HL-60 (cell line): Measurements from ENCODE around the gene CNTNAP2.

ENCODE experiments used
- POLR2AphosphoS5 ChIP-seq: IDR thresholded peaks from 2 replicates; pipeline ENCODE4 v1.6.1; 2012; ENCODE audit warnings: low read depth
- TF ChIP-seq, protein P1 (sequence below): IDR thresholded peaks from one replicate; pipeline ENCODE4 v1.5.1; 2011; ENCODE audit warnings: low read length, control low read depth, inconsistent platforms; ENCODE audit not compliant: insufficient read depth
- TF ChIP-seq, protein P2 (sequence below): IDR thresholded peaks from 2 replicates; pipeline ENCODE4 v1.6.1; 2012; ENCODE audit warnings: low read depth; ENCODE audit not compliant: insufficient replicate concordance

DNA sequence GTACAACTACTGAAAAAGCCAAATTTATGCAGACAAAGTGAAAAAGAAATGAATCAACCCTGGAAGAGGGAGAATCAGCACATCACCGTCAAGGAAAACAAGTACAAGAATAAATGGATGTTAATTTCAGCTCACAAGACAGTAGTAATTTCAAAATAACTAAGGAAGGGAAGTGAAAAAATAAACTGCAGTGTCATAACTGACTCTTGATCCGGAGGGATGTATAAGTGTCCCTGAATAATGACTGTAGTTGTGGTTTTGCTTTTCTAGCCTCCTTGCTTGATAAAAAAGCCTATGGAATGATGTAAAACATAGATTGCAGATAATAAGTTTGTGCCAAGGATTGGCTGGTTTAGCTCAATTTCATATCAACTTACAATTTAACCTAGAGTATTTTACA, 1752.9 kb downstream of the CNTNAP2 start:
- TF ChIP-seq, protein P1, sequence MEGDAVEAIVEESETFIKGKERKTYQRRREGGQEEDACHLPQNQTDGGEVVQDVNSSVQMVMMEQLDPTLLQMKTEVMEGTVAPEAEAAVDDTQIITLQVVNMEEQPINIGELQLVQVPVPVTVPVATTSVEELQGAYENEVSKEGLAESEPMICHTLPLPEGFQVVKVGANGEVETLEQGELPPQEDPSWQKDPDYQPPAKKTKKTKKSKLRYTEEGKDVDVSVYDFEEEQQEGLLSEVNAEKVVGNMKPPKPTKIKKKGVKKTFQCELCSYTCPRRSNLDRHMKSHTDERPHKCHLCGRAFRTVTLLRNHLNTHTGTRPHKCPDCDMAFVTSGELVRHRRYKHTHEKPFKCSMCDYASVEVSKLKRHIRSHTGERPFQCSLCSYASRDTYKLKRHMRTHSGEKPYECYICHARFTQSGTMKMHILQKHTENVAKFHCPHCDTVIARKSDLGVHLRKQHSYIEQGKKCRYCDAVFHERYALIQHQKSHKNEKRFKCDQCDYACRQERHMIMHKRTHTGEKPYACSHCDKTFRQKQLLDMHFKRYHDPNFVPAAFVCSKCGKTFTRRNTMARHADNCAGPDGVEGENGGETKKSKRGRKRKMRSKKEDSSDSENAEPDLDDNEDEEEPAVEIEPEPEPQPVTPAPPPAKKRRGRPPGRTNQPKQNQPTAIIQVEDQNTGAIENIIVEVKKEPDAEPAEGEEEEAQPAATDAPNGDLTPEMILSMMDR, result no peak
- TF ChIP-seq, protein P2, sequence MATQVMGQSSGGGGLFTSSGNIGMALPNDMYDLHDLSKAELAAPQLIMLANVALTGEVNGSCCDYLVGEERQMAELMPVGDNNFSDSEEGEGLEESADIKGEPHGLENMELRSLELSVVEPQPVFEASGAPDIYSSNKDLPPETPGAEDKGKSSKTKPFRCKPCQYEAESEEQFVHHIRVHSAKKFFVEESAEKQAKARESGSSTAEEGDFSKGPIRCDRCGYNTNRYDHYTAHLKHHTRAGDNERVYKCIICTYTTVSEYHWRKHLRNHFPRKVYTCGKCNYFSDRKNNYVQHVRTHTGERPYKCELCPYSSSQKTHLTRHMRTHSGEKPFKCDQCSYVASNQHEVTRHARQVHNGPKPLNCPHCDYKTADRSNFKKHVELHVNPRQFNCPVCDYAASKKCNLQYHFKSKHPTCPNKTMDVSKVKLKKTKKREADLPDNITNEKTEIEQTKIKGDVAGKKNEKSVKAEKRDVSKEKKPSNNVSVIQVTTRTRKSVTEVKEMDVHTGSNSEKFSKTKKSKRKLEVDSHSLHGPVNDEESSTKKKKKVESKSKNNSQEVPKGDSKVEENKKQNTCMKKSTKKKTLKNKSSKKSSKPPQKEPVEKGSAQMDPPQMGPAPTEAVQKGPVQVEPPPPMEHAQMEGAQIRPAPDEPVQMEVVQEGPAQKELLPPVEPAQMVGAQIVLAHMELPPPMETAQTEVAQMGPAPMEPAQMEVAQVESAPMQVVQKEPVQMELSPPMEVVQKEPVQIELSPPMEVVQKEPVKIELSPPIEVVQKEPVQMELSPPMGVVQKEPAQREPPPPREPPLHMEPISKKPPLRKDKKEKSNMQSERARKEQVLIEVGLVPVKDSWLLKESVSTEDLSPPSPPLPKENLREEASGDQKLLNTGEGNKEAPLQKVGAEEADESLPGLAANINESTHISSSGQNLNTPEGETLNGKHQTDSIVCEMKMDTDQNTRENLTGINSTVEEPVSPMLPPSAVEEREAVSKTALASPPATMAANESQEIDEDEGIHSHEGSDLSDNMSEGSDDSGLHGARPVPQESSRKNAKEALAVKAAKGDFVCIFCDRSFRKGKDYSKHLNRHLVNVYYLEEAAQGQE, result no peak
- TF ChIP-seq POLR2AphosphoS5, result no peak
